HG03095 (cell line): Measurements from ENCODE around the gene SERPINF2.
"Not testable (repeated sequence)": the region's sequence is repeated elsewhere in the genome, so short reads cannot be mapped to it uniquely, and the experiment has no call there.

Experiments used
- ATAC-seq: cut with Tn5 transposase; IDR thresholded peaks from one replicate; pipeline ENCODE4 v1.9.1; 2021; ENCODE audit warnings: moderate library complexity; ENCODE audit not compliant: unreplicated experiment

SERPINF2 gene

GRCh38 chr17:1786708-1787107 is 44.0 kb downstream of the SERPINF2 start:
- no peak for ATAC-seq

GRCh38 chr17:1787301-1787902 is 44.7 kb downstream of the SERPINF2 start:
- ATAC-seq, result no peak

GRCh38 chr17:1789936-1790335 is 47.3 kb downstream of the SERPINF2 start:
- ATAC-seq, result no peak

GRCh38 chr17:1792495-1793446 is 50.1 kb downstream of the SERPINF2 start:
- no peak for ATAC-seq

DNA sequence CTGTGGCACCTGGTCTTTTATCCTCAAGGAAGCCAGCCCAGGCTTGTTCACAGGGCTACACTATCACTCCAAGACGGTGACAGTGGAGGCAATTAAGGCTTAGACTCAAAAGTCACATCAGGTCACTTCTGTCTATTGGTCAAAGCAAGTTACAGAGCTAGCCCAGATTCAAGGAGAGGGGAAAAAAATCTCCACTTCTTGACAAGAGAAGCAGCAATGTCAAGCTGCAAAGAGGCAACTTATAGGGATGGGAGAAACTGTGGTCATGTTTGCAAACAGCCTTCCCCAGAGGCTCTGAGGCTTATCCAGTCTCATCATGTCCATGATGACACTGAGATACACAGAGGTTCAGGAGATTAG is 50.8 kb downstream of the SERPINF2 start:
- ATAC-seq, result no peak

DNA sequence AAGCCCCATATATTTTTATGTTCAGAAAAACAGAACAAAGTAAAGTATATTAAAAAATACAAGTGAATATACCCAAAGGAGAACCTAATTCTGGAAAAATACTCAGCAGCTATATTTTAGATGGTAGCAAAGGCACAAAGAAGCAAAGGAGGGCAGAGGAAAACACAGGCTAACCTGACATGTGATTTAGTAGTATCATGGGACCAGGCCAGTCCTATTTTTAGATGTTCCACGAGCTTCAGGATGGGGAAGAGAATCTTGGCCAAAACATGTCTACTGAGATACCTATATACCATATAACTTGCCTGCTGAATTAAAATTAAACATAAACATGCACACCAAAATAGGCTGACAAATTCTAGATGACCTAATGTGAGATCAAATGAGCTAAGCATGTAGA is 54.1 kb downstream of the SERPINF2 start:
- no peak for ATAC-seq

GRCh38 chr17:1797323-1797722 is 54.7 kb downstream of the SERPINF2 start:
- no peak for ATAC-seq

DNA sequence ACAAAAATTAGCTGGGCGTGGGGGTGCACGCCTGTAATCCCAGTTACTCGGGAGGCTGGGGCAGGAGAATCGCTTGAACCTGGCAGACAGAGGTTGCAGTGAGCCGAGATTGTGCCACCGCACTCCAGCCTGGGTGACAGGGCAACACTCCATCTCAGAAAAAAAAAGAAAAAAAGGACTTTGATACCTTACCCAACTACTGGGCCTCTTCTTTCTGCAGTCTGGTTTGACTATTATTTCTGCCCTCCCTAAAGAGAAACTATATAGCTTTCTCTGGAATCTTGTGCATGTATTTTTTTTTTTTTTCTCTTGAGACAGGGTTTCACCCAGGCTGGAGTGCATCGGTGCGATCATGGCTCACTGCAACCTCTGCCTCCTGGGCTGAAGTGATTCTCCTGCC is 55.2 kb downstream of the SERPINF2 start:
- not testable (repeated sequence) for ATAC-seq

DNA sequence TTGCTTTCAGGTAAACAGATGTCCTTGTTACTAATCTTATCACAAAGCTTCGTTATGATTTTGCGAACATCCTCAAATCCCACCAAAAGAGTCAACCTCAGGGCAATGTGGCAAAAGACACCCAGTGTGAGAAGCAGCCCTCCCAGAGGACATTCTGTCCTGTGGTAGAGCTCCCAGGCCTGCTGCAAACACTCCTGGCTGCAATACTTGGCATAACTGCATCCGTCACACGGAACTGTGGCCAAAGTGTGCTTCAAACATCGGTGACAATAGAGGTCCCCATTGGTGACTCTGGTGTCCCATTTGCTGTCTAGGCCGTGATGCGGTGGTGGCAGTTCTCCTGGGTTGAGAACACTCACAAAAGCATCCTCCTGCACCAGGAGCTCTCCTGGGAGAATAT is 57.6 kb downstream of the SERPINF2 start:
- ATAC-seq, result no peak

DNA sequence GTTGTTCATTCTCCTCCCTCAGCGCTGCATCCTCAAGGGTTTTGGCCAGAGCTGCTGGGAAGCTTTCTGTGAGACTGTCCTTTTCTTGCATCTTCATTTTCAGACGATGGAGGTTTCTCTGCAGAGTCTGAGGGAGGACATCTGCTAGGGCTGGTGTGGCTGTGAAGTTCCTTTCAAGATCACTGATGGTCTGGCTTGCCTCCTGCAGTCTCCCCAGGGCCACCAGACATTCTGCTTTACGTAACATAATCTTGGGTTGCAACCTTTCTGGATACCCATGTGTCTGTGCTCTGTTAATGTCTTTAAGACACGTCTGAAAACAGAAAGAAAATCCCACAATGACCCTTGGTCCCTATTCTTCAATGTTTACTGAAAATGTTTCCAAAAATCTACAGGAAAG is 58.0 kb downstream of the SERPINF2 start:
- ATAC-seq, result no peak

GRCh38 chr17:1802429-1802828 is 59.8 kb downstream of the SERPINF2 start:
- ATAC-seq, result no peak

GRCh38 chr17:1803280-1803679 is 60.6 kb downstream of the SERPINF2 start:
- ATAC-seq, result no peak
